Vagina (tissue), 2 donors: ENCODE results near the gene SIK3. TPM values are rescaled to one million over a fixed set of nuclear protein-coding genes. Genes with fewer than 3 reads are reported as not detected.
"Not testable (repeated sequence)": the region's sequence is repeated elsewhere in the genome, so short reads cannot be mapped to it uniquely, and the experiment has no call there.

ENCODE experiments used
- DNase-seq, 2 donors: peaks; one replicate each; pipeline ENCODE4 v3.0.0-alpha.2; 2017; ENCODE audit errors: extremely low spot score in 2 of 2
- H3K27ac ChIP-seq: fragments of 200-600 bp; sonication (generic); one replicate; pipeline ENCODE4 v1.5.1; 2019
- H3K27me3 ChIP-seq: fragments of 200-600 bp; sonication (generic); one replicate; pipeline ENCODE4 v1.5.1; 2019
- H3K36me3 ChIP-seq, 2 donors: fragments of 200-600 bp; sonication (generic); one replicate each; pipeline ENCODE4 v1.5.1; 2017 to 2019
- H3K4me1 ChIP-seq: fragments of 200-600 bp; sonication (generic); one replicate; pipeline ENCODE4 v1.5.1; 2019
- H3K4me3 ChIP-seq, 2 donors: fragments of 200-600 bp; sonication (generic); 1 replicate in 1 of 2; 2 replicates in 1 of 2; pipeline ENCODE4 v1.5.1; 2016 to 2019
- H3K9me3 ChIP-seq: fragments of 200-600 bp; sonication (generic); one replicate; pipeline ENCODE4 v1.5.1; 2019
- CTCF ChIP-seq, 3 experiments: fragments of 450-650 bp in 2 of 3; fragments of 200-600 bp in 1 of 3; sonication (generic) in 1 of 3; IDR thresholded peaks; one replicate each; pipeline ENCODE4 v1.5.1; 2017 to 2019; ENCODE audit warnings: antibody characterized with exemption in 3 of 3, mild to moderate bottlenecking in 2 of 3, moderate library complexity in 2 of 3
- POLR2A ChIP-seq, 2 donors: fragments of 450-650 bp; IDR thresholded peaks; one replicate each; pipeline ENCODE4 v1.6.1; 2017; ENCODE audit warnings: antibody characterized with exemption in 2 of 2, mild to moderate bottlenecking in 2 of 2, moderate library complexity in 2 of 2
- POLR2AphosphoS5 ChIP-seq, 2 donors: sonication (generic); formaldehyde crosslinking; IDR thresholded peaks; one replicate each; pipeline ENCODE4 v1.9.0; 2017; ENCODE audit warnings: antibody characterized with exemption in 2 of 2, mild to moderate bottlenecking in 2 of 2, low read depth in 1 of 2; ENCODE audit not compliant: insufficient read depth in 1 of 2
- intact Hi-C: fragments of 100-400 bp; cut with DNase I; formaldehyde crosslinking; loops from one replicate; pipeline ENCODE4 v1.15.1; 2023
- total RNA-seq: library from RNA; depleted of rRNA; stranded (reverse); fragments of >200 nt; gene quantifications from one replicate; pipeline ENCODE4 v1.2.3, GENCODE V29; 2016

The SIK3 gene
- total RNA-seq, 1 donor from 2014 or later = 39.0 TPM

- no peak for TF ChIP-seq POLR2AphosphoS5 (IDR thresholded peaks at IDR 0.05; ENCODE audit: insufficient read depth in 1 of 2, low read depth in 1 of 2)
- no peak for TF ChIP-seq POLR2A (IDR thresholded peaks at IDR 0.05)
- no peak for TF ChIP-seq CTCF (IDR thresholded peaks at IDR 0.05)
- DNase-seq = no peak
- intact Hi-C loops = no loop called here
- Histone ChIP-seq H3K9me3 (no peaks in the 10 kb centered on the region), H3K27me3 (no peaks in the 10 kb centered on the region), H3K4me1 (peaks cover 21% of the 10 kb centered on the region), H3K36me3 (no peaks in the 10 kb centered on the region), H3K4me3 (no peak overlapping the region), H3K27ac (no peak overlapping the region)
These were observed 42.8 kb downstream of the SIK3 start for GRCh38 chr11:117055469-117055868.

- no peak overlapping the region for H3K4me3 ChIP-seq
- H3K27me3 ChIP-seq = no peaks in the 10 kb centered on the region
- H3K36me3 ChIP-seq = no peaks in the 10 kb centered on the region
- peaks cover 15% of the 10 kb centered on the region for H3K4me1 ChIP-seq
- no peak for TF ChIP-seq CTCF (IDR thresholded peaks at IDR 0.05)
- no peak for TF ChIP-seq POLR2AphosphoS5 (IDR thresholded peaks at IDR 0.05; ENCODE audit: insufficient read depth in 1 of 2, low read depth in 1 of 2)
- no peak for TF ChIP-seq POLR2A (IDR thresholded peaks at IDR 0.05)
- no peak overlapping the region for H3K27ac ChIP-seq
- intact Hi-C loops = no loop called here
- no peaks in the 10 kb centered on the region for H3K9me3 ChIP-seq
- DNase-seq = no peak
These were observed 43.8 kb downstream of the SIK3 start for GRCh38 chr11:117054382-117054781.

GRCh38 chr11:117052196-117053149 lies 45.8 kb downstream of the SIK3 start:
- Histone ChIP-seq H3K4me1 (no peaks in the 10 kb centered on the region), H3K36me3 (no peaks in the 10 kb centered on the region), H3K4me3 (no peak overlapping the region), H3K9me3 (no peaks in the 10 kb centered on the region), H3K27me3 (no peaks in the 10 kb centered on the region), H3K27ac (no peak overlapping the region)
- intact Hi-C loops = no loop called here
- TF ChIP-seq POLR2AphosphoS5 (IDR thresholded peaks at IDR 0.05; ENCODE audit: insufficient read depth in 1 of 2, low read depth in 1 of 2) = no peak
- no peak for TF ChIP-seq CTCF (IDR thresholded peaks at IDR 0.05)
- TF ChIP-seq POLR2A (IDR thresholded peaks at IDR 0.05) = no peak
- no peak for DNase-seq

GRCh38 chr11:117050121-117050520 lies 48.1 kb downstream of the SIK3 start:
- H3K27ac ChIP-seq, H3K4me3 ChIP-seq, intact Hi-C loops, H3K9me3 ChIP-seq, H3K36me3 ChIP-seq, DNase-seq, H3K27me3 ChIP-seq: not testable (repeated sequence)
- H3K4me1 ChIP-seq = peaks cover 10% of the 10 kb centered on the region

GRCh38 chr11:117046627-117047026 lies 51.6 kb downstream of the SIK3 start:
- H3K36me3 ChIP-seq, H3K9me3 ChIP-seq, intact Hi-C loops, H3K4me3 ChIP-seq, DNase-seq, H3K27ac ChIP-seq, H3K27me3 ChIP-seq: not testable (repeated sequence)
- peaks cover 45% of the 10 kb centered on the region for H3K4me1 ChIP-seq

- Histone ChIP-seq H3K27ac (no peak overlapping the region), H3K9me3 (no peaks in the 10 kb centered on the region), H3K36me3 (no peaks in the 10 kb centered on the region), H3K4me3 (no peak overlapping the region), H3K27me3 (no peaks in the 10 kb centered on the region), H3K4me1 (peaks cover 47% of the 10 kb centered on the region)
- TF ChIP-seq CTCF (IDR thresholded peaks at IDR 0.05) (no peak), POLR2A (IDR thresholded peaks at IDR 0.05) (no peak), POLR2AphosphoS5 (IDR thresholded peaks at IDR 0.05; ENCODE audit: insufficient read depth in 1 of 2, low read depth in 1 of 2) (no peak)
- intact Hi-C loops = no loop called here
- no peak for DNase-seq
These were observed 52.3 kb downstream of the SIK3 start for GRCh38 chr11:117045956-117046355.
